Measurements from ENCODE around the gene QSOX1. TPM values are rescaled to one million over a fixed set of nuclear protein-coding genes. Genes with fewer than 3 reads are reported as not detected.

The QSOX1 gene
- total RNA-seq, 1 experiment from 2014 or later = 192 TPM

GRCh38 chr1:180247580-180247979, 92.9 kb downstream of the QSOX1 start:
- Histone ChIP-seq H3K4me1 (ENCODE audit: insufficient read depth, low read length) (peaks cover 13% of the 10 kb centered on the region), H3K36me3 (ENCODE audit: low read depth, low read length) (no peaks in the 10 kb centered on the region; the same call in 1 of the 2 replicates), H2AFZ (ENCODE audit: low read length) (no peak overlapping the region), H3K9me3 (ENCODE audit: low read length) (no peaks in the 10 kb centered on the region), H3K27ac (ENCODE audit: low read length) (peak overlapping the region; percentile 98), H4K20me1 (ENCODE audit: low read length) (no peaks in the 10 kb centered on the region), H3K4me2 (ENCODE audit: low read length) (peak overlapping the region; percentile 82), H3K9ac (ENCODE audit: low read length) (no peak overlapping the region; the same call in 1 of the 2 replicates), H3K9me2 (replicated peaks; ENCODE audit: low read length) (no peaks in the 10 kb centered on the region), H3K79me2 (ENCODE audit: low read length) (no peaks in the 10 kb centered on the region), H3F3A (ENCODE audit: low read length, unreplicated experiment) (peaks cover 4% of the 10 kb centered on the region), H3K27me3 (ENCODE audit: low read length) (no peaks in the 10 kb centered on the region), H3K4me3 (ENCODE audit: low read length) (peak overlapping the region; percentile 35; the same call in 1 of the 2 replicates)
- intact Hi-C loops (cut with micrococcal nuclease) = no loop called here
- TF ChIP-seq CTCF (conservative IDR thresholded peaks at IDR 0.05; ENCODE audit: low read depth, low read length) (no peak), EZH2 (IDR thresholded peaks at IDR 0.05; ENCODE audit: low read length, unreplicated experiment) (no peak), EZH2phosphoT487 (IDR thresholded peaks at IDR 0.05; ENCODE audit: borderline replicate concordance, low read length) (no peak)
- CTCF ChIA-PET = no interaction called here
- POLR2A ChIA-PET (ENCODE audit: unreplicated experiment) = no interaction called here
- BruUV-seq (replicated peaks) = no TSS peak
- ATAC-seq = no peak
- DNase-seq = no peak

- CTCF ChIA-PET = no interaction called here
- POLR2A ChIA-PET (ENCODE audit: unreplicated experiment) = no interaction called here
- no peaks in the 10 kb centered on the region for H3K9me2 ChIP-seq (replicated peaks; ENCODE audit: low read length)
- H3K4me2 ChIP-seq (ENCODE audit: low read length) = no peak overlapping the region
- TF ChIP-seq EZH2 (IDR thresholded peaks at IDR 0.05; ENCODE audit: low read length, unreplicated experiment) = no peak
- no peak for TF ChIP-seq CTCF (conservative IDR thresholded peaks at IDR 0.05; ENCODE audit: low read depth, low read length)
- TF ChIP-seq EZH2phosphoT487 (IDR thresholded peaks at IDR 0.05; ENCODE audit: borderline replicate concordance, low read length) = no peak
- no peaks in the 10 kb centered on the region; the same call in 1 of the 2 replicates for H3K36me3 ChIP-seq (ENCODE audit: low read depth, low read length)
- no peak overlapping the region for H2AFZ ChIP-seq (ENCODE audit: low read length)
- no peak overlapping the region for H3K9ac ChIP-seq (ENCODE audit: low read length)
- ATAC-seq = no peak
- no TSS peak for BruUV-seq (replicated peaks)
- DNase-seq = no peak
- peaks cover 4% of the 10 kb centered on the region for H3F3A ChIP-seq (ENCODE audit: low read length, unreplicated experiment)
- no peak overlapping the region for H3K4me3 ChIP-seq (ENCODE audit: low read length)
- no peaks in the 10 kb centered on the region for H3K79me2 ChIP-seq (ENCODE audit: low read length)
- intact Hi-C loops (cut with micrococcal nuclease) = no loop called here
- peaks cover 13% of the 10 kb centered on the region for H3K4me1 ChIP-seq (ENCODE audit: insufficient read depth, low read length)
- H3K27ac ChIP-seq (ENCODE audit: low read length) = no peak overlapping the region; the same call in 1 of the 2 replicates
- no peaks in the 10 kb centered on the region for H4K20me1 ChIP-seq (ENCODE audit: low read length)
- H3K27me3 ChIP-seq (ENCODE audit: low read length) = no peaks in the 10 kb centered on the region
- no peaks in the 10 kb centered on the region for H3K9me3 ChIP-seq (ENCODE audit: low read length)
These were observed 93.5 kb downstream of the QSOX1 start for GRCh38 chr1:180248176-180248575.

GRCh38 chr1:180248731-180249681, 94.3 kb downstream of the QSOX1 start:
- H3K4me1 ChIP-seq (ENCODE audit: insufficient read depth, low read length) = peaks cover 13% of the 10 kb centered on the region
- TF ChIP-seq CTCF (conservative IDR thresholded peaks at IDR 0.05; ENCODE audit: low read depth, low read length) = peak; percentile 20; the same call in 1 of the 2 replicates
- no peak for TF ChIP-seq EZH2phosphoT487 (IDR thresholded peaks at IDR 0.05; ENCODE audit: borderline replicate concordance, low read length)
- no peak overlapping the region for H3K9ac ChIP-seq (ENCODE audit: low read length)
- BruUV-seq (replicated peaks) = no TSS peak
- no peak overlapping the region for H3K27ac ChIP-seq (ENCODE audit: low read length)
- ChIA-PET POLR2A (ENCODE audit: unreplicated experiment) (no interaction called here), CTCF (no interaction called here)
- no peaks in the 10 kb centered on the region for H3K27me3 ChIP-seq (ENCODE audit: low read length)
- H2AFZ ChIP-seq (ENCODE audit: low read length) = no peak overlapping the region
- no peaks in the 10 kb centered on the region for H3K9me3 ChIP-seq (ENCODE audit: low read length)
- no peaks in the 10 kb centered on the region for H4K20me1 ChIP-seq (ENCODE audit: low read length)
- peaks cover 4% of the 10 kb centered on the region for H3F3A ChIP-seq (ENCODE audit: low read length, unreplicated experiment)
- ATAC-seq (no peak), DNase-seq (no peak)
- H3K9me2 ChIP-seq (replicated peaks; ENCODE audit: low read length) = no peaks in the 10 kb centered on the region
- intact Hi-C loops (cut with micrococcal nuclease) = no loop called here
- no peak overlapping the region for H3K4me2 ChIP-seq (ENCODE audit: low read length)
- H3K4me3 ChIP-seq (ENCODE audit: low read length) = no peak overlapping the region
- no peaks in the 10 kb centered on the region; the same call in 1 of the 2 replicates for H3K36me3 ChIP-seq (ENCODE audit: low read depth, low read length)
- H3K79me2 ChIP-seq (ENCODE audit: low read length) = no peaks in the 10 kb centered on the region

Data from PC-3 (cell line).